Peyer's patch (tissue), 4 donors: Measurements from ENCODE around the gene ZBTB7B.

Experiments
- POLR2A ChIP-seq, 2 donors: fragments of 450-650 bp; IDR thresholded peaks; one replicate each; pipeline ENCODE4 v1.5.1; 2017; ENCODE audit warnings: antibody characterized with exemption in 2 of 2, mild to moderate bottlenecking in 2 of 2, moderate library complexity in 2 of 2
- TF ChIP-seq, protein P1 (sequence below), 6 experiments: fragments of 450-650 bp in 4 of 6; fragments of 200-600 bp in 2 of 6; sonication (generic) in 1 of 6; IDR thresholded peaks; one replicate each; pipeline ENCODE4 v1.5.1; 2017 to 2019; ENCODE audit warnings: antibody characterized with exemption in 6 of 6, mild to moderate bottlenecking in 3 of 6, moderate library complexity in 1 of 6

DNA sequence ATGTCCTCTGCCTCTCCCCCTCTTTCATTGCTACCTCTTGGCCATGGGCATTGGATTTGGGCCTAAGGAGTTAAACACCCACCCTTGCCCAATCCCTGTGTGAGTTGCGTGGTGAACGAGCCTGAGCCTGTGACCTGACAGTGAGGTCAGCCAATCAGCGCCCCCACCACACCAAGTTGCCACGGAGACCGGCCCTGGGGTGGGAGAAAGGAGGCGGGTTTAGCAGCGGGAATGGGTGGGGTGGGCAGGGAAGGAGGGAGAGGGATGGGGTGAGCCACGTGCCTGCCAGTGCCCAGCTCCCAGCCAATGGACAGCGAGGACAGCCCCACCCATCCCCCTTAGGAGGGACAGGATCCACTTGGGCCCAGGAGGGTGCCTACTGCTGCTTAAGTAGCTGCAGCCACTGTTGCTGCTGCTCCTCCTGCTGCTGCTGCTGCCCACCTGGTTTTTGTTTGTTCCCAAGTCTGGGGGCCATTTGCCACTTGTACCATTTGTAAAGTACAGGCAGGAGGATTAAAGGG, 9.5 kb downstream of the ZBTB7B start:
- TF ChIP-seq POLR2A (IDR thresholded peaks at IDR 0.05), result peak; percentile 45 to 81
- TF ChIP-seq, protein P1, sequence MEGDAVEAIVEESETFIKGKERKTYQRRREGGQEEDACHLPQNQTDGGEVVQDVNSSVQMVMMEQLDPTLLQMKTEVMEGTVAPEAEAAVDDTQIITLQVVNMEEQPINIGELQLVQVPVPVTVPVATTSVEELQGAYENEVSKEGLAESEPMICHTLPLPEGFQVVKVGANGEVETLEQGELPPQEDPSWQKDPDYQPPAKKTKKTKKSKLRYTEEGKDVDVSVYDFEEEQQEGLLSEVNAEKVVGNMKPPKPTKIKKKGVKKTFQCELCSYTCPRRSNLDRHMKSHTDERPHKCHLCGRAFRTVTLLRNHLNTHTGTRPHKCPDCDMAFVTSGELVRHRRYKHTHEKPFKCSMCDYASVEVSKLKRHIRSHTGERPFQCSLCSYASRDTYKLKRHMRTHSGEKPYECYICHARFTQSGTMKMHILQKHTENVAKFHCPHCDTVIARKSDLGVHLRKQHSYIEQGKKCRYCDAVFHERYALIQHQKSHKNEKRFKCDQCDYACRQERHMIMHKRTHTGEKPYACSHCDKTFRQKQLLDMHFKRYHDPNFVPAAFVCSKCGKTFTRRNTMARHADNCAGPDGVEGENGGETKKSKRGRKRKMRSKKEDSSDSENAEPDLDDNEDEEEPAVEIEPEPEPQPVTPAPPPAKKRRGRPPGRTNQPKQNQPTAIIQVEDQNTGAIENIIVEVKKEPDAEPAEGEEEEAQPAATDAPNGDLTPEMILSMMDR (IDR thresholded peaks at IDR 0.05), result no peak
